T-cell (primary cell): Measurements from ENCODE around the gene THOC5. TPM values are rescaled to one million over a fixed set of nuclear protein-coding genes. Genes with fewer than 3 reads are reported as not detected.
"Not testable (repeated sequence)": the region's sequence is repeated elsewhere in the genome, so short reads cannot be mapped to it uniquely, and the experiment has no call there.

Source experiments
- ATAC-seq, 4 experiments: fragments of 200-7000 bp in 3 of 4; fragments of 150-1000 bp in 1 of 4; cut with Tn5 transposase; replicated peaks in 1 of 4; 1 replicate in 3 of 4; 2 replicates in 1 of 4; pipeline ENCODE4 v1.10.0; 2021; ENCODE audit warnings: moderate library complexity in 3 of 4, mild to moderate bottlenecking in 2 of 4, moderate number of reproducible peaks in 1 of 4
- CTCF ChIA-PET, 2 donors: fragments of 300-600 bp; sonication (Branson Sonifier 250); formaldehyde crosslinking; loops; one replicate each; lab custom pipeline; 2022; ENCODE audit warnings: antibody characterized with exemption in 2 of 2; lab: Charles Lee
- POLR2A ChIA-PET, 2 donors: fragments of 300-600 bp; sonication (Branson Sonifier 250); formaldehyde crosslinking; loops; one replicate each; lab custom pipeline; 2022; ENCODE audit warnings: antibody characterized with exemption in 2 of 2; lab: Charles Lee
- DNase-seq, 35 experiments: peaks; one replicate each; pipeline versions ENCODE4 v3.0.0 to v3.0.0-alpha.2; 2013 to 2023
- H3K27ac ChIP-seq: one replicate; pipeline ENCODE4 v1.5.1; 2013; ENCODE audit warnings: low read length
- H3K27me3 ChIP-seq, 2 experiments: replicated peaks in 1 of 2; 1 replicate in 1 of 2; 2 replicates in 1 of 2; pipeline versions ENCODE4 v1.6.1 to v1.7.0; 2013; ENCODE audit warnings: low read length in 1 of 2, mixed read lengths in 1 of 2; ENCODE audit not compliant: control insufficient read depth in 2 of 2, insufficient read depth in 2 of 2; ENCODE audit errors: extremely low read depth in 1 of 2
- H3K36me3 ChIP-seq, 2 donors: 1 replicate in 1 of 2; 2 replicates in 1 of 2; pipeline versions ENCODE4 v1.6.1 to v1.7.0; 2013; ENCODE audit warnings: low read length in 1 of 2; ENCODE audit not compliant: control insufficient read depth in 2 of 2, insufficient read depth in 1 of 2; ENCODE audit errors: extremely low read depth in 1 of 2
- H3K4me1 ChIP-seq, 2 experiments: 1 replicate in 1 of 2; 2 replicates in 1 of 2; pipeline versions ENCODE4 v1.6.1 to v1.7.0; 2013; ENCODE audit warnings: low read length in 2 of 2, mixed read lengths in 1 of 2; ENCODE audit not compliant: insufficient read depth in 2 of 2, control insufficient read depth in 1 of 2; ENCODE audit errors: extremely low read depth in 1 of 2
- H3K4me3 ChIP-seq, 2 donors: 1 replicate in 1 of 2; 2 replicates in 1 of 2; pipeline versions ENCODE4 v1.5.1 to v1.7.0; 2013; ENCODE audit warnings: mild to moderate bottlenecking in 2 of 2, low read length in 1 of 2, moderate library complexity in 1 of 2; ENCODE audit not compliant: control insufficient read depth in 1 of 2; ENCODE audit errors: extremely low read depth in 1 of 2
- H3K9me3 ChIP-seq: 2 replicates; pipeline ENCODE4 v1.7.0; 2013
- H3K27ac Mint-ChIP-seq, 2 donors: one replicate each; pipeline ENCODE4 v1.8.0; 2020 to 2021; ENCODE audit warnings: mild to moderate bottlenecking in 2 of 2, mixed read lengths in 2 of 2
- H3K27me3 Mint-ChIP-seq, 2 donors: one replicate each; pipeline ENCODE4 v1.8.0; 2021 to 2022; ENCODE audit warnings: mixed read lengths in 2 of 2
- H3K36me3 Mint-ChIP-seq: one replicate; pipeline ENCODE4 v1.8.0; 2021; ENCODE audit warnings: mixed read lengths
- H3K4me1 Mint-ChIP-seq, 3 donors: one replicate each; pipeline ENCODE4 v1.8.0; 2020 to 2022; ENCODE audit warnings: mixed read lengths in 3 of 3, mild to moderate bottlenecking in 1 of 3
- H3K4me3 Mint-ChIP-seq, 3 donors: one replicate each; pipeline ENCODE4 v1.8.0; 2020 to 2022; ENCODE audit warnings: mild to moderate bottlenecking in 3 of 3, mixed read lengths in 3 of 3, moderate library complexity in 3 of 3
- H3K9me3 Mint-ChIP-seq, 3 donors: one replicate each; pipeline ENCODE4 v1.8.0; 2020 to 2022; ENCODE audit warnings: mixed read lengths in 3 of 3
- WGBS: methylation state at CpG from one replicate; pipeline ENCODE4 v1.1.5; 2013; ENCODE audit warnings: missing lambda C conversion rate; ENCODE audit not compliant: insufficient coverage; 5-methylcytosine and 5-hydroxymethylcytosine counted together
- total RNA-seq, 35 experiments: library from RNA in 6 of 35; stranded (reverse) in 6 of 35; fragments of 120-200 nt in 1 of 35; gene quantifications; one replicate each; pipeline versions ENCODE4 v1.2.1 to v1.2.4 and lab custom pipeline; 2013 to 2026

Gene THOC5
- total RNA-seq, 5 donors from 2014 or later (not counting 1 experiment from before 2014, with no cell fraction given): 36.9 to 55.4 (median 48.5) TPM

DNA sequence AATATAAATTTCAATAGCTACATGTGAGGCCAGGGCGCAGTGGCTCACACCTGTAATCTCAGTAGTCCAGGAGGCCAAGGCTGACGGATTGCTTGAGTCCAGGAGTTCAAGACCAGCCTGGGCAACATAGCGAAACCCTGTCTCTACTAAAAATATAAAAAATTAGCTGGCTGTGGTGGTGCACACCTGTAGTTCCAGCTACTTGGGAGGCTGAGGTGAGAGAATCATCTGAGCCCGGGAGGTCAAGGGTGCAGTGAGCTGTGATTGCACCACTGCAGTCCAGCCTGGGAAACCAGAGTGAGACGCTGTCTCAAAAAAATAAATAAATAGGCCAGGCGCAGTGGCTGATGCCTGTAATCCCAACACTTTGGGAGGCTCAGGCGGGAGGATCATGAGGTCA, 13.0 kb upstream of the THOC5 start:
- H3K4me3 ChIP-seq, H3K27me3 Mint-ChIP-seq, CTCF ChIA-PET, POLR2A ChIA-PET, H3K27me3 ChIP-seq, H3K4me3 Mint-ChIP-seq, H3K9me3 Mint-ChIP-seq, H3K4me1 ChIP-seq, H3K27ac ChIP-seq, DNase-seq, H3K4me1 Mint-ChIP-seq, ATAC-seq, H3K9me3 ChIP-seq, H3K27ac Mint-ChIP-seq: not testable (repeated sequence)
- 100% methylated on average over 2 of the region's 7 CpGs for WGBS
- H3K36me3 ChIP-seq: peaks cover 11 to 43% of the 10 kb centered on the region in 2 donors
- H3K36me3 Mint-ChIP-seq: peaks cover 36% of the 10 kb centered on the region

DNA sequence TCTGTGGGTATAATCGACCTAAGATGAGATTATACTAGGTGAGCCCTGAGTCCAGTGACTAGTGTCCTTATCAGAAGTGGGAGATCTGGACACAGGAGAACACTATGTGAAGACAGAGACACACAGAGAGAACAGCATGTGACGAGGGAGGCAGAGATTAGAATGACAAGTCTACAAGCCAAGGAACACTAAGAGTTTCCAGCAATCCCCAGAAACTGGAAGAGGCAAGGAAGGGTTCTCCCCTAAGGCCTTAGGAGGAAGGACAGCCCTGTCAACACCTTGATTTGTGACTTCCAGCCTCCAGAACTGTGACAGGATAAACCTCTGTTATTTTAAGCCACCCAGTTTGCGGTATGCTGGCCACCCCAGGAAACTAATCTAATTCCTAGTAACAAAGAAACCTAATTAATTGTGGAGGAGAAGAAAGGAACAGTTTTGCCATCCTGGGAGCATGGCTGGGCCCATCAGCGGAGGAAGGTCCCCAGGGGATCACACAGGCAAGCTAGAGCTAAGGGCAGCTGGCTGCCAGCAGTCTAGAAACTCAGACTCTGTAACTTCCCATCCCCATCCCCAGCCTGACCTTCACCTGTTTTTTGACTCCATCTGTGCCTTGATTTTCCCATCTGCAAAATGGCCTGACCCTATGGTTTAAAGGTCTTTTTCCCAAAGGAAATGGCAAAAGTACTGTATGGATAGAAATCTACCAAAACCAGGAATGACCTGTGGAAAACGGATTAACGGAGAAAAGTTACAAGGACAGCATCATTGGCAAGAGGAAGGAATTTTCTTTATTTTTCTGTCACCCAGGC, 10.3 kb upstream of the THOC5 start:
- no peak for DNase-seq
- Histone ChIP-seq H3K4me3 (no peak overlapping the region), H3K27ac (no peak overlapping the region), H3K27me3 (no peaks in the 10 kb centered on the region), H3K9me3 (no peaks in the 10 kb centered on the region), H3K36me3 (peaks cover 12 to 53% of the 10 kb centered on the region in 2 donors), H3K4me1 (no peaks in the 10 kb centered on the region)
- POLR2A ChIA-PET: no interaction called here
- no peak overlapping the region for H3K4me3 Mint-ChIP-seq
- H3K36me3 Mint-ChIP-seq: peaks cover 43% of the 10 kb centered on the region
- no peak overlapping the region for H3K27ac Mint-ChIP-seq
- H3K27me3 Mint-ChIP-seq: no peaks in the 10 kb centered on the region
- H3K9me3 Mint-ChIP-seq: no peaks in the 10 kb centered on the region
- H3K4me1 Mint-ChIP-seq: peaks cover 0 to 3% (median 0%) of the 10 kb centered on the region in 3 donors
- WGBS: 100% methylated on average over 2 of the region's 6 CpGs
- CTCF ChIA-PET: no interaction called here
- no peak for ATAC-seq

DNA sequence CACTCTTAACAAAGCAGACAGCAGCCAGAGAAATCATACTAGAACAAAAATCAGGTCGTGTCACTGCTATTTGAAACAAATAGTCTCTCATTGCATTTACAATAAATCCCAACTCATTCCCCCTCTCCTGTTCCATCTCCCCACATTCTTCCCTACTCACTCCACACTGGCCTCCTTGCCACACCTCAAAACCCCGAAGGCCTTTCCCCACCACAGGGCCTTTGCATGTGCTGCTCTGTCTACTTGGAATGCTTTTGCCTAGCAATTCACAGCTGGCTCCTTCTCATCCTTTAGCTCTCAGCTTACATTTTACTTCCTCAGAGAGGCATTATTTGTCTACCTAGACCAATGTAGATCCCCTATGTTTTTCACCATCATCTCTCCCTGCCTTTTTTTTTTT, 6.3 kb upstream of the THOC5 start:
- DNase-seq (no peak), ATAC-seq (no peak)
- 72% methylated on average over 2 of the region's 2 CpGs for WGBS
- Mint-ChIP-seq H3K4me1 (peaks cover 0 to 3% (median 0%) of the 10 kb centered on the region in 3 donors), H3K36me3 (peaks cover 51% of the 10 kb centered on the region), H3K27me3 (no peaks in the 10 kb centered on the region), H3K27ac (peak overlapping the region in 1 of 2 donors; percentile 7), H3K9me3 (no peaks in the 10 kb centered on the region), H3K4me3 (no peak overlapping the region)
- peaks cover 6 to 61% of the 10 kb centered on the region in 2 donors for H3K36me3 ChIP-seq
- H3K27me3 ChIP-seq: no peaks in the 10 kb centered on the region
- POLR2A ChIA-PET: no interaction called here
- CTCF ChIA-PET: no interaction called here
- no peak overlapping the region for H3K4me3 ChIP-seq
- H3K4me1 ChIP-seq: peaks cover 0 to under 1% of the 10 kb centered on the region in 2 experiments
- H3K9me3 ChIP-seq: no peaks in the 10 kb centered on the region
- H3K27ac ChIP-seq: no peak overlapping the region

DNA sequence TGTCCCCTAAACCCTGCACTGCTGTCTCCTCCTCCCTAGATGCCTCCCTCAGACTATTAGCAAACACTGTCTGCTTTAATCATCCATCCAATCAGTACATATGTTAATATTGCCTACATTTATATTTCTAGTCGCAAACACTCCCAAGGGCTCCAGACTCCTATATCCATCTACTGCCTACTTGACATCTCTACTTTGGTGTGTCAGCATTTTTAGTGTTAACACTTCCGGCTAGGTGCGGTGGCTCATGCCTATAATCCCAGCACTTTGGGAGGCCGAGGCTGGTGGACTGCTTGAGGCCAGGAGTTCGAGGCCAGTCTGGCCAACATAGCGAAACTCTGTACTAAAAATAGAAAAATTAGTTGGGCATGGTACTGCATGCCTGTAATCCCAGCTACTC, 5.5 kb upstream of the THOC5 start:
- Mint-ChIP-seq H3K27ac (no peak overlapping the region), H3K4me1 (peaks cover 0 to 5% (median 2%) of the 10 kb centered on the region in 3 donors), H3K4me3 (no peak overlapping the region), H3K9me3 (no peaks in the 10 kb centered on the region), H3K27me3 (no peaks in the 10 kb centered on the region), H3K36me3 (peaks cover 47% of the 10 kb centered on the region)
- WGBS: no CpG with 5 or more reads among the region's 6 CpGs
- ChIA-PET CTCF (no interaction called here), POLR2A (no interaction called here)
- H3K27me3 ChIP-seq: no peaks in the 10 kb centered on the region
- no peaks in the 10 kb centered on the region for H3K9me3 ChIP-seq
- no peak overlapping the region for H3K27ac ChIP-seq
- H3K4me3 ChIP-seq: no peak overlapping the region
- H3K4me1 ChIP-seq: peaks cover 0 to 8% of the 10 kb centered on the region in 2 experiments
- DNase-seq (no peak), ATAC-seq (no peak)
- peaks cover 6 to 58% of the 10 kb centered on the region in 2 donors for H3K36me3 ChIP-seq

DNA sequence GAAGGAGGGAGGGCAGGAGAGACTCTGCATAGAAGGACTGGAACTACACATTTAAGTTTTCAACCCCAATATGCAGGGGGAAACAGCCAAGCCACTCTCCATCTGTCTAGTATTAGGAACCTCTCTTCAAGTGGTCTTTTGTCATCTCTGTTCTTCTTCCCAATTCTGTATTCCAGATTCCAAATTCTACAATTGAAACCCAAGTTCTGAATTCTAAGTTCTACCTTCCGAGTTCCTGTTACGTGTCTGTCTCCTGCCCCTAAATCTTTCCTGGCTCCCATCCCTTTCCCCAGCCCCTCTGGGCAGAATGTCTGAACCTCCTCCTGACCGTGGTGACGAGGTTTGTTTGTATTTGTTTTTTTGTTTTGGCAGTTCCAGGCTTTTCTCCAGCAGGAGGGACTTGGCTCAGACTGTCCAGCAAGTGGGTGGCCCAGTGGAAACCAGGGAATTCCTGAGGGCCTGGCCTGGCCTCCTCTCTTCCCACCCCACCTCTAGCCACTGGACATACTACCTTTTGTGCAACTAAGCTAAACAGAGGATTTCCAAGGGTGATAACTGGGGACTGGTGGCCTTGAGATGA, 1.6 kb upstream of the THOC5 start:
- Mint-ChIP-seq H3K36me3 (peaks cover 37% of the 10 kb centered on the region), H3K9me3 (no peaks in the 10 kb centered on the region), H3K27me3 (no peaks in the 10 kb centered on the region), H3K4me1 (peaks cover 14 to 27% (median 20%) of the 10 kb centered on the region in 3 donors), H3K27ac (peak overlapping the region; percentile 63 to 99), H3K4me3 (peak overlapping the region in 2 of 3 donors; percentile 40 to 87)
- DNase-seq (no peak), ATAC-seq (no peak)
- Histone ChIP-seq H3K27ac (peak overlapping the region; percentile 64), H3K9me3 (no peaks in the 10 kb centered on the region), H3K4me1 (peaks cover 0 to 23% of the 10 kb centered on the region in 2 experiments), H3K4me3 (no peak overlapping the region), H3K27me3 (no peaks in the 10 kb centered on the region), H3K36me3 (peaks cover 0 to 38% of the 10 kb centered on the region in 2 donors)
- CTCF ChIA-PET: interaction anchor here (0.6 to 1.2 kb wide), 2 partner anchors 43 to 49 kb away, joined by 3 read pairs; no protein-coding TSS in a partner anchor
- WGBS: no CpG with 5 or more reads among the region's 4 CpGs
- POLR2A ChIA-PET: no interaction called here

DNA sequence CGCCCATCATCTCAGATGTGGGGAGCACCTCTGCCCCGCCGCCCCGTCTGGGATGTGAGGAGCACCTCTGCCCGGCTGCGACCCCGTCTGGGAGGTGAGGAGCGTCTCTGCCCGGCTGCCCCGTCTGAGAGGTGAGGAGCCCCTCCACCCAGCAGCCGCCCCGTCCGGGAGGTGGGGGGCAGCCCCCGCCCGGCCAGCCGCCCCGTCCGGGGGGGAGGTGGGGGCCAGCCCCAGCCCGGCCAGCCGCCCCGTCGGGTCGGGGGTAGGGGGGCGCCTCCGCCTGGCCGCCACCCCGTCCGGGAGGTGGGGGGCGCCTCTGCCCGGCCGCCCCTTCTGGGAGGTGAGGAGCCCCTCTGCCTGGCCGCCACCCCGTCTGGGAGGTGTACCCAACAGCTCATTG, 1.2 kb downstream of the THOC5 start:
- peaks cover 27 to 39% (median 31%) of the 10 kb centered on the region in 3 donors for H3K4me1 Mint-ChIP-seq
- H3K27me3 ChIP-seq, H3K9me3 Mint-ChIP-seq, H3K4me3 ChIP-seq, POLR2A ChIA-PET, H3K27me3 Mint-ChIP-seq, H3K27ac ChIP-seq, DNase-seq, H3K9me3 ChIP-seq, ATAC-seq, CTCF ChIA-PET: not testable (repeated sequence)
- 88% methylated on average over 11 of the region's 33 CpGs for WGBS
- peak overlapping the region; percentile 87 to 95 (median 94) for H3K4me3 Mint-ChIP-seq
- peaks cover 0 to 23% of the 10 kb centered on the region in 2 experiments for H3K4me1 ChIP-seq
- H3K36me3 ChIP-seq: peaks cover 0 to 40% of the 10 kb centered on the region in 2 donors
- peaks cover 33% of the 10 kb centered on the region for H3K36me3 Mint-ChIP-seq
- H3K27ac Mint-ChIP-seq: peak overlapping the region in 1 of 2 donors; percentile 99
